ENCODE measurements around the gene ADPGK.
A peak's percentile ranks its signal among the peaks of the same experiment; 100 is the strongest.

ADPGK gene

GRCh38 chr15:72787526-72787925, 4.0 kb upstream of the ADPGK start:
- DNase-seq, result no peak

GRCh38 chr15:72786676-72787345, 3.3 kb upstream of the ADPGK start:
- peak in 4 of 14 donors; percentile 2 to 15 (median 6) for DNase-seq

DNA sequence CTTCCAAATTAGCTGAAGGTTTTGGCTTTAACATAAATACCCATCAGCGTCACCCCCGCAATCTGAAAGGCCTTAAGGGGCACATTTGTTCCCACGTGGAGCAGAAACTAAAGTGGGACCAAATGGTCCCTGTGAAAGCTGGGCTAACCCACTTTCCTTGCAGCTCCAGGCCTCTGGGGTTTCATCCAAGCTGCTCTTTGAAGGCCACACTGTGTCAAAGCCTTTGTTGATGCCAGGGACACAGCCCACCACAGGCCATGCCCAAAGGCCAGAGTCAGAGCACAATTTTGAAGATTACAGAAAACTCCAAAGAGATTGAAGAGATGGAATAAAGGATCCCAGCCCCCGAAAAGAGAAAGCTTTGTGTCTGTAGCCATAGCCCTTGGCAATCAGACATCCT, 2.7 kb upstream of the ADPGK start:
- peak in 2 of 14 donors; percentile 16 to 21 for DNase-seq

DNA sequence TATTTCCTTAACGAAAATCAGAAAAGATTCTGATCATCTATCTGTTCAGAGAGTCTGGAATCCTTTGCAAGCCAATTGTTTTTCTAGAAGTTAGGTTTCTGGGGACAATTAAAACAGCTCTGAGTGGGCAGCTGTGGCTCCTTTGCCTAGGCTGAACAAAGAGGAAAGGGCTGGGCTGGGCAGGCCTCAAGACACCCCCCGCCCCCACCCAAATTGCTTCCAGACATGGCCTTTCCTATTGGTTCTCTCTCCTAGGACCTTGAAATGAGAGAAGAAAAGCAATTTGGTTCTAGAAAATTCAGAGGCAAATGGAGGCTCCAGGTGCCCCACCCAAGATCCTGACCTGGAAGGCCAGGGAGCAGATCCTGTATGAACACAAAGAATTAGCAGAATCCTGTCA, 2.3 kb upstream of the ADPGK start:
- peak in 1 of 14 donors; percentile 22 for DNase-seq

DNA sequence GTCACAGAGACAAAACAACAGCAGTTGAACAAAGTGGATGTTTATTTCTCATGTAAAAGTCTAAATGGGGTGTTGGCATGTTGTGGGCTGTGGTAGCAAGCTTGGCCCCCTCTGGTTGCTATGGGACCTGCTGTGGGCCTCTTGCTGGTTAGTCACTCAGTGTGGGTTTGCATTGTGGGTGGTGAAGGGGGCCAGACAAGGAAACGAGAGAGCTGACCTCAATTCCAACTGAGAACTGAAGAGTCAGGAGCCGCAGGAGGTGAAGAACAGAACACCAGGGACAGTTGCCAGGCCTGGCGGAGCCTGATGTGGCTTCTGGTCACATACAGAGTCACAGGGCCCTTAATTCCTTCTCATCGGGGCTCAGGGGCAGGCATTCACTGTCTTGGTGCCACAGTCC, 1.9 kb upstream of the ADPGK start:
- peak in 7 of 14 donors; percentile 12 to 66 (median 26) for DNase-seq

- peak in 2 of 14 donors; percentile 39 to 47 for DNase-seq
Observed at GRCh38 chr15:72784456-72784876, 908 bp upstream of the ADPGK start.

DNA sequence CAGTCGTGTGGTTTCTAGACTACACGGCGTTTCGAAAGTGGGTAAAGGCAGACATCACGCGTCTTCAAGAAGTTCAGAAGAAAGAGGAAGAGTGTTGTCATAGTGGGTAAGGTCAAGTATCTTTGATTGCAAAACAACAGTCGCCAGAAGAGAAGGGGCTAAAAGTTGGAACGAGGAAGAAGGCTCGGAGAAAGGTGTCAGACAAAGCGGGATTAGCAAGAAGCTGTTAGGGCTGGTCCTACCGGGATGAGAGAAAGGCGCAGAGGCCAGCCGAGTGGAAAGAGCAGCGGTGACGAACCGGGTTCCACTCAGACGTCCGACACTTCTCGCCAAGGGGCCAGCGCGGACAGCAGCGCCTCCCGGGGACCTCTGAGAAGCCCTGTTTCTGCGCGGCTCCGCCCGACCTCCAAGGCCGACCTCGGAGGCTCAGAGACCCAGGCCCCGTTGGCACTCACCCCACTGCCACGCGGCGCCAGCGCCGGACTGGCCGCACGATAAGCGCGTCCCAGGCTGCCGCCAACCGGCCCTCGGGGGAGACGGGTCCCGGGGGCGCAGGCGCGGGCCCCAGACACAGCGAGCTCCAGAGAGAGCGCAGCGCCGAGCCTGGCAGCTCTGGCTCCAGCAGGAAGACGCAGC, 436 bp downstream of the ADPGK start:
- DNase-seq, result peak in 8 of 14 donors; percentile 47 to 78 (median 67)

- no peak for DNase-seq
Observed at GRCh38 chr15:72782274-72783003, 1.1 kb downstream of the ADPGK start.

GRCh38 chr15:72781631-72782030, 1.9 kb downstream of the ADPGK start:
- no peak for DNase-seq

GRCh38 chr15:72778796-72779195, 4.8 kb downstream of the ADPGK start:
- no peak for DNase-seq

GRCh38 chr15:72774696-72775383, 8.7 kb downstream of the ADPGK start:
- DNase-seq, result no peak

DNA sequence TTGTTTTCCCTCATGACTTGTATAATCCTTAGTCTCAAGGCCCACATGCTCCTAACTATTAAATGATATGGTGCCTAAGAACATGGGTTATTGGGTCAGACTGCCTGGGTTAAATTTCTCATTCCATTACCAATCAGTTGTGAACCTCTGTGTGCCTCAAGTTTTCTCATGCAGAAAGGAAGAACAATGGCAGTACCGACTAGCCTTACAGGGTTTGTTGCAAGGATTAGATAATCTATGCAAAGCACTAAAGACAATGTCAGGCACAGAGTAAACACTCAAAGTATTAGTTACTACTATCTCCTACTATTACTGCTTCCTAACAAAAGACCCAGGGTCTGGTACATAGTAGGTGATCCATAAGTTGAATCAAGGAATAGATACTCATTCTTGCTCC, 12.2 kb downstream of the ADPGK start:
- no peak for DNase-seq

GRCh38 chr15:72770673-72771328, 12.8 kb downstream of the ADPGK start:
- no peak for DNase-seq

DNA sequence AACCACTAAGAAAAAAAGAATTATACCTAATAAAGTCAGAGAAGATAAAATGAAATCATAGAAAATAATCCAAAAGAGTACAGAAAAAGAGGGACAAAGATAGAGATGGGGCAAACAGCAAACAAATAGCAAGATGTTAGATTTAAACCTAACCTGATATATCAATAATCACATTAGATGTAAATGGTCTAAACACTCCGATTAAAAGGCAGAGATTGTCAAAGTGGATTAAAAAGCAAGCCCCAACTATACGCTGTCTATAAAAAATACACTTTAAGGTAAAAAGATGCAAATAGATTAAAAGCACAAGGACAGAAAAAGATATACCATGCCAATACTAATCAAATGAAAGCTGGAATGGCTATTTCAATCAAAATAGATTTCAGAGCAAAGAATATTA, 16.8 kb downstream of the ADPGK start:
- no peak for DNase-seq

- no peak for DNase-seq
Observed at GRCh38 chr15:72766025-72766424, 17.5 kb downstream of the ADPGK start.

DNA sequence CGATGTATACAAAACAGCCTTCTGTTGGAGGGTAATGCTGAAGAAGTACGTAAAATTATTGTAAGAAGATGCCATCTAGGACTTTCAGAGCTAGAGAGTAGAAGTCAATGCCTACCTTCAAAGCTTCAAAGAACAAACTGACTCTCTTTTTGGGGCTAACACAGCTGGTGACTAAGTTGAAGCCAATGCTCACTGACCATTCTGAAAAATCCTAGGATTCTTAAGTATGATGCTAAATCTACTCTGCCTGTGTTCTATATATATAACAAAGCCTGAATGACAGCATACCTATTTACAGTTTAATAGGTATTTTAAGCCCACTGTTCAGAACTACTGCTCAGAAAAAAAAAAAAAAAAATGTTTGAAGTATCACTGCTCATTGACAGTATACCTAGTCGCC, 18.9 kb downstream of the ADPGK start:
- DNase-seq, result no peak

GRCh38 chr15:72760590-72761260, 22.8 kb downstream of the ADPGK start:
- no peak for DNase-seq

DNA sequence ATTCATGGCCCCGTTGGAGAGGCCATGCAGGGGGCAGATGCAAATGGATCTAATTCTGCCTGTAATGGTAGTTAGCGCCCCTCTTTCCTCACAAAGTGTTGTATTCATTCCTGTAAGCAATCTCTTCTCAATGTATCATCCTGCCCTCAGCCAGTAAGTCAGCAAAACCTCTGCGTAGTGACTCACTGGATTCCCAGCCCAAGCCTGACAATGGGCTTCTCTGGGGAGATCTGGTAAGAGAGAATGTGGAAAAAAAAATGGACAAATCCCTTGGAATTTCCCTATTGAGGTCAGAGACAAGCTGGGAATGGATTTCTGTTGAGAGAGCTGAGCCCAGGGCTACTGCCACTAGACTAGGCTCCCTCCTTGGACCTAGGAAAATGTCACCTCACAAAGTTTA, 25.4 kb downstream of the ADPGK start:
- DNase-seq, result peak in 1 of 14 donors; percentile 56

- DNase-seq, result no peak
Observed at GRCh38 chr15:72754096-72754495, 29.5 kb downstream of the ADPGK start.

GRCh38 chr15:72751751-72752455, 31.7 kb downstream of the ADPGK start:
- peak in 4 of 14 donors; percentile 1 to 13 (median 5) for DNase-seq

DNA sequence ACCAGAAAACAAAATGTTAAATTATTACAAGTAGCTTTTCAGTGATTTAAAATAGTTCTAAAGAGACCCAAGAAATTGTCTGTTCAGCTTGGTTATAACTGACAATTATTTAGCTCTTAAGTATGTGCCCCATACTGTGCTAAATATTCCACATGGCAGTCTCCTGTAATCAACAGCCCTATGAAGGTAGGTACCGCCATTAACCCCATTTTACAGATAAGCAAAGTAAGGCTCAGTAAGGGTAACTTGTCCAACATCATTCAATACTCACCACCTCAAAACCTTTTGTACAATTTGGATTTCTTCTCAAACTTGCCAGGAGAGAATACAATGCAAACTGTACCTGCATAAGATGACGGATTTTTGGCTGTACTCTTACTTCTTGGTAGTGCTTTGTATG, 33.9 kb downstream of the ADPGK start:
- no peak for DNase-seq

Data from C1 segment of cervical spinal cord (tissue), 14 donors.